ENCODE data around the gene ZNF771. TPM values are rescaled to one million over a fixed set of nuclear protein-coding genes. Genes with fewer than 3 reads are reported as not detected.

The ZNF771 gene
- total and polyA plus RNA-seq, 9 of the 15 experiments (the other 6 are each of a cell fraction or from before 2014, with no cell fraction given): 1.5 to 12.6 (median 4.4) TPM

- peak; percentile 72; the same call in 1 of the 2 replicates for TF ChIP-seq TFAP4 (CRISPR knock-in tag; IDR thresholded peaks at IDR 0.05; ENCODE audit: borderline replicate concordance)
- no peak for TF ChIP-seq NR0B1 (IDR thresholded peaks at IDR 0.05; ENCODE audit: partially characterized antibody)
- TF ChIP-seq LCOR (CRISPR knock-in tag; IDR thresholded peaks at IDR 0.05): 0 out of 2 replicates have a peak, but pooled peaks have one; percentile 48
- TF ChIP-seq RNF219 (CRISPR knock-in tag; IDR thresholded peaks at IDR 0.05): no peak
- no peak for TF ChIP-seq LARP7 (IDR thresholded peaks at IDR 0.05)
- TF ChIP-seq FOXK1 (CRISPR knock-in tag; IDR thresholded peaks at IDR 0.05; ENCODE audit: borderline replicate concordance): peak; percentile 76; the same call in 1 of the 2 replicates
- TF ChIP-seq TEAD1 (CRISPR knock-in tag; IDR thresholded peaks at IDR 0.05): peak in 1 of 2 experiments; percentile 72; a peak in 1 of 4 replicates
- TF ChIP-seq ZNF589 (CRISPR knock-in tag; IDR thresholded peaks at IDR 0.05; ENCODE audit: low read depth): no peak
- TF ChIP-seq ZNF740 (CRISPR knock-in tag; IDR thresholded peaks at IDR 0.05): 0 out of 2 replicates have a peak, but pooled peaks have one; percentile 51
- TF ChIP-seq ZNF740 (tag; IDR thresholded peaks at IDR 0.05): no peak
- no peak for TF ChIP-seq U2AF1 (optimal IDR thresholded peaks at IDR 0.05; ENCODE audit: low read depth, low read length)
- 0 out of 2 replicates have a peak, but pooled peaks have one; percentile 39 for TF ChIP-seq ZC3H4 (CRISPR knock-in tag; IDR thresholded peaks at IDR 0.05; ENCODE audit: borderline replicate concordance)
- TF ChIP-seq ASH1L (IDR thresholded peaks at IDR 0.05; ENCODE audit: borderline replicate concordance, low read depth, partially characterized antibody): no peak
- TF ChIP-seq JUNB (CRISPR knock-in tag; conservative IDR thresholded peaks at IDR 0.05): no peak
- 0 out of 2 replicates have a peak, but pooled peaks have one; percentile 18 for TF ChIP-seq CHD2 (IDR thresholded peaks at IDR 0.05; ENCODE audit: low read depth, low read length)
- 0 out of 2 replicates have a peak, but pooled peaks have one; percentile 42 for TF ChIP-seq RB1 (IDR thresholded peaks at IDR 0.05; ENCODE audit: low read depth)
- TF ChIP-seq CCNT2 (IDR thresholded peaks at IDR 0.05; ENCODE audit: borderline replicate concordance, extremely low read depth, insufficient read length, low read depth, low read length): no peak
- no peak for TF ChIP-seq NCOA1 (IDR thresholded peaks at IDR 0.05; ENCODE audit: low read depth)
- 0 out of 2 replicates have a peak, but pooled peaks have one; percentile 15 for TF ChIP-seq POLR2G (IDR thresholded peaks at IDR 0.05; ENCODE audit: low read depth, low read length)
- TF ChIP-seq SMC3 (conservative IDR thresholded peaks at IDR 0.05; ENCODE audit: insufficient read depth, low read depth, low read length): peak; percentile 96
Measured at GRCh38 chr16:30409125-30410060, 2.0 kb downstream of the ZNF771 start (continued).

Measured in K562 (cell line).